BE2C (cell line): ENCODE results near the gene RARA.
A peak's percentile ranks its signal among the peaks of the same experiment; 100 is the strongest.

Source experiments
- DNase-seq: peaks from one replicate; pipeline ENCODE4 v3.0.0-alpha.2; 2020
- H3K27me3 ChIP-seq: fragments of 250-450 bp; sonication (Bioruptor Pico); 2 replicates; pipeline ENCODE4 v1.5.1; 2020; ENCODE audit warnings: mild to moderate bottlenecking
- H3K36me3 ChIP-seq: fragments of 250-450 bp; sonication (Bioruptor Pico); 2 replicates; pipeline ENCODE4 v1.5.1; 2020; ENCODE audit warnings: mild to moderate bottlenecking
- H3K4me1 ChIP-seq: fragments of 250-450 bp; sonication (Bioruptor Pico); 2 replicates; pipeline ENCODE4 v1.5.1; 2020
- H3K4me3 ChIP-seq: 2 replicates; pipeline ENCODE4 v1.5.1; 2011; ENCODE audit warnings: low read depth, low read length
- H3K9me3 ChIP-seq: fragments of 250-450 bp; sonication (Bioruptor Pico); 2 replicates; pipeline ENCODE4 v1.5.1; 2020
- TF ChIP-seq, protein P1 (sequence below): IDR thresholded peaks from 2 replicates; pipeline ENCODE4 v1.5.1; 2012; ENCODE audit warnings: mild to moderate bottlenecking, low read depth, low read length

Gene RARA

GRCh38 chr17:40355804-40356758 is 47.1 kb downstream of the RARA start:
- Histone ChIP-seq H3K9me3 (no peaks in the 10 kb centered on the region), H3K27me3 (no peaks in the 10 kb centered on the region), H3K4me1 (peaks cover 51% of the 10 kb centered on the region), H3K36me3 (peaks cover 46% of the 10 kb centered on the region), H3K4me3 (no peak overlapping the region)
- TF ChIP-seq, protein P1, sequence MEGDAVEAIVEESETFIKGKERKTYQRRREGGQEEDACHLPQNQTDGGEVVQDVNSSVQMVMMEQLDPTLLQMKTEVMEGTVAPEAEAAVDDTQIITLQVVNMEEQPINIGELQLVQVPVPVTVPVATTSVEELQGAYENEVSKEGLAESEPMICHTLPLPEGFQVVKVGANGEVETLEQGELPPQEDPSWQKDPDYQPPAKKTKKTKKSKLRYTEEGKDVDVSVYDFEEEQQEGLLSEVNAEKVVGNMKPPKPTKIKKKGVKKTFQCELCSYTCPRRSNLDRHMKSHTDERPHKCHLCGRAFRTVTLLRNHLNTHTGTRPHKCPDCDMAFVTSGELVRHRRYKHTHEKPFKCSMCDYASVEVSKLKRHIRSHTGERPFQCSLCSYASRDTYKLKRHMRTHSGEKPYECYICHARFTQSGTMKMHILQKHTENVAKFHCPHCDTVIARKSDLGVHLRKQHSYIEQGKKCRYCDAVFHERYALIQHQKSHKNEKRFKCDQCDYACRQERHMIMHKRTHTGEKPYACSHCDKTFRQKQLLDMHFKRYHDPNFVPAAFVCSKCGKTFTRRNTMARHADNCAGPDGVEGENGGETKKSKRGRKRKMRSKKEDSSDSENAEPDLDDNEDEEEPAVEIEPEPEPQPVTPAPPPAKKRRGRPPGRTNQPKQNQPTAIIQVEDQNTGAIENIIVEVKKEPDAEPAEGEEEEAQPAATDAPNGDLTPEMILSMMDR = no peak
- DNase-seq = no peak

DNA sequence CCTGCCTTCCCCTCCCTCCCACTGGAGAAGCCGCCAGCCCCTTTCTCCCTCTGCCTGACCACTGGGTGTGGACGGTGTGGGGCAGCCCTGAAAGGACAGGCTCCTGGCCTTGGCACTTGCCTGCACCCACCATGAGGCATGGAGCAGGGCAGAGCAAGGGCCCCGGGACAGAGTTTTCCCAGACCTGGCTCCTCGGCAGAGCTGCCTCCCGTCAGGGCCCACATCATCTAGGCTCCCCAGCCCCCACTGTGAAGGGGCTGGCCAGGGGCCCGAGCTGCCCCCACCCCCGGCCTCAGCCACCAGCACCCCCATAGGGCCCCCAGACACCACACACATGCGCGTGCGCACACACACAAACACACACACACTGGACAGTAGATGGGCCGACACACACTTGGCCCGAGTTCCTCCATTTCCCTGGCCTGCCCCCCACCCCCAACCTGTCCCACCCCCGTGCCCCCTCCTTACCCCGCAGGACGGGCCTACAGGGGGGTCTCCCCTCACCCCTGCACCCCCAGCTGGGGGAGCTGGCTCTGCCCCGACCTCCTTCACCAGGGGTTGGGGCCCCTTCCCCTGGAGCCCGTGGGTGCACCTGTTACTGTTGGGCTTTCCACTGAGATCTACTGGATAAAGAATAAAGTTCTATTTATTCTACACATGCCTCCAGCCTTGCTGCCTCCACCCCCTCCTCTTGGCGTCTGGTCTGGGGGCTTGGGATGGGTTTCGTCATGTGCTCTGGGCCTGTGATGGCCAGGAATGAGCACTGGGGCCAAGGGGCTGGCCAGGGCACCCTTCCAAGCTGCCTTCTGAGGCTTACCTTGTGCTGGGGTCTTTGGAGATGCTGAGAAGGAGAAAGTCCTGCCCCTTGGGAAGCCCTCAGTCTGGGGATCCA is 48.3 kb downstream of the RARA start:
- no peak for DNase-seq
- TF ChIP-seq, protein P1 = no peak
- H3K9me3 ChIP-seq = no peaks in the 10 kb centered on the region
- no peaks in the 10 kb centered on the region for H3K27me3 ChIP-seq
- peaks cover 39% of the 10 kb centered on the region for H3K36me3 ChIP-seq
- no peak overlapping the region for H3K4me3 ChIP-seq
- peaks cover 40% of the 10 kb centered on the region for H3K4me1 ChIP-seq

GRCh38 chr17:40358323-40359038 is 49.5 kb downstream of the RARA start:
- Histone ChIP-seq H3K4me1 (peaks cover 29% of the 10 kb centered on the region), H3K4me3 (0 out of 2 replicates have a peak overlapping the region, but pooled peaks have one; percentile 12), H3K9me3 (no peaks in the 10 kb centered on the region), H3K27me3 (no peaks in the 10 kb centered on the region), H3K36me3 (peaks cover 26% of the 10 kb centered on the region)
- DNase-seq = peak; percentile 91
- TF ChIP-seq, protein P1 = peak; percentile 91

GRCh38 chr17:40360091-40360490 is 51.1 kb downstream of the RARA start:
- Histone ChIP-seq H3K36me3 (peaks cover 13% of the 10 kb centered on the region), H3K4me1 (peaks cover 13% of the 10 kb centered on the region), H3K4me3 (no peak overlapping the region), H3K27me3 (no peaks in the 10 kb centered on the region), H3K9me3 (no peaks in the 10 kb centered on the region)
- TF ChIP-seq, protein P1 = no peak
- no peak for DNase-seq

- H3K27me3 ChIP-seq = no peaks in the 10 kb centered on the region
- no peak overlapping the region for H3K4me3 ChIP-seq
- H3K9me3 ChIP-seq = no peaks in the 10 kb centered on the region
- peaks cover under 1% of the 10 kb centered on the region for H3K4me1 ChIP-seq
- no peak for DNase-seq
- H3K36me3 ChIP-seq = peaks cover 2% of the 10 kb centered on the region
- TF ChIP-seq, protein P1 = no peak
Measured at GRCh38 chr17:40361063-40361924, 52.3 kb downstream of the RARA start.
